CD4-positive, CD25-positive, alpha-beta regulatory T cell (primary cell): ENCODE data around the gene SLC6A7. TPM values are rescaled to one million over a fixed set of nuclear protein-coding genes. Genes with fewer than 3 reads are reported as not detected.

Source experiments
- ATAC-seq, 2 donors: fragments of 150-1000 bp; cut with Tn5 transposase; one replicate each; pipeline ENCODE4 v1.10.0; 2021; ENCODE audit warnings: low read depth in 2 of 2, moderate number of reproducible peaks in 2 of 2, moderate library complexity in 1 of 2
- DNase-seq, 3 donors: peaks; one replicate each; pipeline versions ENCODE4 v3.0.0 to v3.0.0-alpha.2; 2012 to 2022; ENCODE audit warnings: mixed read lengths in 1 of 3
- H3K27ac ChIP-seq: one replicate; pipeline ENCODE4 v1.7.0; 2013; ENCODE audit warnings: mild to moderate bottlenecking, low read length; ENCODE audit not compliant: insufficient read depth, poor library complexity, severe bottlenecking
- H3K27me3 ChIP-seq: one replicate; pipeline ENCODE4 v1.7.0; 2013; ENCODE audit warnings: low read length; ENCODE audit not compliant: control insufficient read depth, insufficient read depth
- H3K36me3 ChIP-seq: one replicate; pipeline ENCODE4 v1.7.0; 2013; ENCODE audit warnings: mild to moderate bottlenecking, low read length, moderate library complexity; ENCODE audit not compliant: control insufficient read depth, insufficient read depth
- H3K4me1 ChIP-seq: 2 replicates; pipeline ENCODE4 v1.7.0; 2013; ENCODE audit warnings: mild to moderate bottlenecking, low read length; ENCODE audit not compliant: insufficient read depth, control insufficient read depth, poor library complexity, severe bottlenecking
- H3K4me3 ChIP-seq: one replicate; pipeline ENCODE4 v1.7.0; 2013; ENCODE audit warnings: low read depth, mild to moderate bottlenecking, low read length, moderate library complexity
- H3K9me3 ChIP-seq, 2 experiments: 1 replicate in 1 of 2; 2 replicates in 1 of 2; pipeline ENCODE4 v1.7.0; 2013; ENCODE audit warnings: low read length in 2 of 2, mild to moderate bottlenecking in 1 of 2, moderate library complexity in 1 of 2; ENCODE audit not compliant: control insufficient read depth in 2 of 2
- H3K27ac Mint-ChIP-seq, 3 donors: one replicate each; pipeline ENCODE4 v1.8.0; 2020 to 2022; ENCODE audit warnings: mild to moderate bottlenecking in 3 of 3, mixed read lengths in 3 of 3, moderate library complexity in 2 of 3
- H3K27me3 Mint-ChIP-seq: one replicate; pipeline ENCODE4 v1.8.0; 2022; ENCODE audit warnings: mild to moderate bottlenecking, mixed read lengths
- H3K36me3 Mint-ChIP-seq: one replicate; pipeline ENCODE4 v1.8.0; 2020; ENCODE audit warnings: mixed read lengths
- H3K4me1 Mint-ChIP-seq, 4 donors: one replicate each; pipeline ENCODE4 v1.8.0; 2020 to 2022; ENCODE audit warnings: mixed read lengths in 4 of 4, mild to moderate bottlenecking in 1 of 4
- H3K4me3 Mint-ChIP-seq, 4 donors: one replicate each; pipeline ENCODE4 v1.8.0; 2020 to 2022; ENCODE audit warnings: mild to moderate bottlenecking in 4 of 4, mixed read lengths in 4 of 4, moderate library complexity in 3 of 4
- H3K9me3 Mint-ChIP-seq, 7 donors: one replicate each; pipeline ENCODE4 v1.8.0; 2020 to 2022; ENCODE audit warnings: mixed read lengths in 7 of 7, mild to moderate bottlenecking in 3 of 7, moderate library complexity in 2 of 7
- polyA plus RNA-seq, 4 donors: library from polyadenylated mRNA; unstranded; fragments of 300-500 nt; fragmentation: Illumina TruSeq; gene quantifications; one replicate each; pipeline ENCODE4 v1.2.3, GENCODE V29; 2021
- total RNA-seq: library from RNA; stranded (reverse); gene quantifications from one replicate; pipeline ENCODE4 v1.2.3, GENCODE V29; 2022

The SLC6A7 gene
- total and polyA plus RNA-seq, 5 donors from 2014 or later: not detected

DNA sequence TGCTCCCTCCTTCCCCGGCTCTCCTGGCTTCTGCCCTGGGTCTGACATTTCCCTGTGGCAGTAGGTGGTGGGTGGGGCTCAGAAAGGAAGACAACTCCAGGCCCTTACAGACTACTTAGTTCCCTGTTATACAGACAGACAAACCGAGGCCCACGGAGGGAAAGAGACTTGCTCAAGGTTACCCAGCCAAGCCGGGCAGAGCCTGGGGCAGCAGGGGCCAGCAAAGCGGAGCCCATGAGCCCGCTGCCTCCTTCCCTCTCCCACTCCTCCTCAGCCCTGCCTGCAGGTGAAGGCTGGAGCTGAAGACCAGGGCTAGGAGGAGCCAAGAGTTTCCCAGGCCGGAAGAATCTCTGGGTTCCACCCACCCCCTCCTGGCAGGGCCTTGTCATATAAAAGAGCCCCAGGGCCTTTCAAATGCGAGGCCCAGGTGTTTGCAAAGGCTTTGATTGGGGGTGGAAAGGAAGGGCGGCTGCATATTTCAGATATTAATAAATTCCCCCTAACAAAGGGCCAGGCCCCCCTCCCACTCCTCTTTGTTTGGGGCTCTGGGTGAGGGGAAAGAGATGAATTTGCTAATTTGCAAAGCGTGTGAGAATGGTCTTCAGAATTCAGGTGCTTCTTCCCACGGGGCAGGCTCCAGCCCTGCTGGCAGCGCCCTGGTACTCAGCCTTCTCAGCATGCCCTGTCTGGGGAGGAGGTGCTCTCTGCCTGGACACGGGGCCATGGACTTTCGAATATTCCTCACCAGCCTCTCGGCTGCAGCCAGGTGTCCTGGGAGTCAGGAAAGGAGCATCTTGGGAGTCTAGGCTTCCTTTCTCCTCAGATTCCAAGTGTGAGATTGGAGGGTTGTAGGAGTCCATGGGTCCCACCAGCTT, 21.5 kb downstream of the SLC6A7 start:
- DNase-seq (no peak), ATAC-seq (no peak)

GRCh38 chr5:150213530-150213929, 23.7 kb downstream of the SLC6A7 start:
- DNase-seq (no peak), ATAC-seq (no peak)
- Histone ChIP-seq H3K9me3 (no peaks in the 10 kb centered on the region), H3K27ac (no peak overlapping the region), H3K4me1 (peaks cover 4% of the 10 kb centered on the region), H3K27me3 (peaks cover under 1% of the 10 kb centered on the region), H3K36me3 (no peaks in the 10 kb centered on the region), H3K4me3 (no peak overlapping the region)
- Mint-ChIP-seq H3K36me3 (no peaks in the 10 kb centered on the region), H3K27ac (no peak overlapping the region), H3K4me1 (peaks cover 0 to 11% (median 2%) of the 10 kb centered on the region in 4 donors), H3K27me3 (peaks cover 5% of the 10 kb centered on the region), H3K4me3 (no peak overlapping the region), H3K9me3 (peaks cover 0 to 3% (median 0%) of the 10 kb centered on the region in 7 donors)

More for the DNA sequence above, 21.5 kb downstream of the SLC6A7 start:
- peaks cover 0 to 15% (median 0%) of the 10 kb centered on the region in 4 donors for H3K4me1 Mint-ChIP-seq
- no peaks in the 10 kb centered on the region for H3K9me3 ChIP-seq
- peaks cover 4% of the 10 kb centered on the region for H3K27me3 ChIP-seq
- H3K27ac Mint-ChIP-seq: no peak overlapping the region
- H3K36me3 ChIP-seq: no peaks in the 10 kb centered on the region
- H3K4me1 ChIP-seq: peaks cover 4% of the 10 kb centered on the region
- H3K27ac ChIP-seq: no peak overlapping the region
- peaks cover 0 to 3% (median 0%) of the 10 kb centered on the region in 7 donors for H3K9me3 Mint-ChIP-seq
- no peak overlapping the region for H3K4me3 Mint-ChIP-seq
- no peaks in the 10 kb centered on the region for H3K36me3 Mint-ChIP-seq
- peaks cover 14% of the 10 kb centered on the region for H3K27me3 Mint-ChIP-seq
- H3K4me3 ChIP-seq: no peak overlapping the region

GRCh38 chr5:150214289-150214688, 24.4 kb downstream of the SLC6A7 start:
- no peak for ATAC-seq
- Mint-ChIP-seq H3K36me3 (no peaks in the 10 kb centered on the region), H3K27me3 (peaks cover 5% of the 10 kb centered on the region), H3K4me3 (no peak overlapping the region), H3K4me1 (peaks cover 0 to 4% (median 2%) of the 10 kb centered on the region in 4 donors), H3K9me3 (peaks cover 0 to 2% (median 0%) of the 10 kb centered on the region in 7 donors), H3K27ac (no peak overlapping the region)
- DNase-seq: no peak
- H3K27me3 ChIP-seq: no peaks in the 10 kb centered on the region
- H3K36me3 ChIP-seq: no peaks in the 10 kb centered on the region
- no peak overlapping the region for H3K4me3 ChIP-seq
- peaks cover under 1% of the 10 kb centered on the region for H3K4me1 ChIP-seq
- no peak overlapping the region for H3K27ac ChIP-seq
- H3K9me3 ChIP-seq: no peaks in the 10 kb centered on the region

DNA sequence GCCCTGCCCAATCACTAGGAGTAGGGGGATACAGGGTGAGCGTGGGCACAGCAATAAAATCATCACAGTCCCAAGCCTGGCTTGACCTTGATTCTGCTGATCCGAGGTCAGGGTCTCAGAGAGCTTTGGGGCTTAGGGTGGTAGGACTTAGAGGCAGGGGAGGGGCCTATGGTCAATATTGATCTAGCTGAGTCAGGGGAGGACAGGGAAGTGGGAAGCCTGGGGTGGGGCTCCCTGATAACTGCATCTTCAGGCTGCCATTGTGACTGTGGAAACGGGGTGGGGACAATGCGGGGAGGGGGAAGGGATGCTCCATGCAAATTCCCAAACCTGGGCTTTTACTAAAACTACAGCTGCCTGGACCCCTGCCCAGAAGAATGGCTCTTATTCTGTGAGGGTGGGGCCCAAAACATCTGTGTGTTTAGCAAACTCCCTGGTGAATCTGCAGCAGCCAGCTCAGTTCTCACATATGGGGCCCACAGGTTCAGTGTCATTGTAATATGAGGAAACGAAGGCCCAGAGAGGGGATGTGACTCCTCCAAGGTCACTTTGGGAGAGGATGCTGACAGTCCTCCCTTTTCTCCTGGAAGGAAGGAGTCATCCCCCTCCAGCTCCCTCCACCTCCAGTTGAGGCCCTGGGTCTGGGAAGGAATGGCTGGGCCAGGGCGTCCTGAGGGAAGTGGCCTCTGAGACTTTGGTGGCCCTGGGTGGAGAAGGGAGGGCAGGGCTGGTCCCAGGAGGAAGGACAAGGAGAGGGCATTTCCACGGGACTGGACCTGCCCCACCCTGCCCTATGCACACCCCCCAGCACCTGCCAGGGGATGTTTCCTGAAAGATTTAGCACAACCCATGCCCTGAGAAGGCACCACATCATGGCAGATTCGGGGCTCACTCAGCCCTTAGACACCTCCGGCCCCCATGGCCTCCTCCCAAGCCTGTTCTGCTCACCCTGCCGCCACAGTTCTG, 26.4 kb downstream of the SLC6A7 start:
- Histone ChIP-seq H3K36me3 (no peaks in the 10 kb centered on the region), H3K4me3 (no peak overlapping the region), H3K4me1 (no peaks in the 10 kb centered on the region), H3K27ac (no peak overlapping the region), H3K9me3 (no peaks in the 10 kb centered on the region), H3K27me3 (no peaks in the 10 kb centered on the region)
- no peak for DNase-seq
- Mint-ChIP-seq H3K9me3 (no peaks in the 10 kb centered on the region), H3K27ac (peak overlapping the region in 1 of 3 donors; percentile 54), H3K27me3 (peaks cover 5% of the 10 kb centered on the region), H3K36me3 (no peaks in the 10 kb centered on the region), H3K4me3 (no peak overlapping the region), H3K4me1 (peaks cover 0 to 3% (median 1%) of the 10 kb centered on the region in 4 donors)
- ATAC-seq: no peak

DNA sequence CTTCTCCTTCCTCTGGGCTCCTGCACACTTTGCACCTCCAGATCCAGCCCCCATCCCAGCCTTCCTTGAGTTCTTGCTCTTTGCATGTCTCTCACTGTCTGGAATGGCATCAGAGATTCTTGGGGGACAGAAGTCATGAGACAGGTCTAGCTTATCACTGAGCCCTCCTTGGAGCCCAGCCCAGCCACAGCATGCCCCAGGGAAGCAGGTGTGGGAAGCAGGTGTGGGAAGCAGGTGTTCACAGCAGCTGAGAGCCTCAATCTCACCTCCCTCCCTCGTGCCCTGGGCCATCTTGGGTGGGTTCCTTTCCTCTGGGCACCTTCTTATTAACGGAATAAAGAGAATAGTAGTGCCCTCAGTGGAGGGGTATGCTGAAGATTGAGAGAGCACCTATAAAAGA, 27.2 kb downstream of the SLC6A7 start:
- Histone ChIP-seq H3K9me3 (no peaks in the 10 kb centered on the region), H3K4me1 (no peaks in the 10 kb centered on the region), H3K36me3 (no peaks in the 10 kb centered on the region), H3K4me3 (no peak overlapping the region), H3K27me3 (no peaks in the 10 kb centered on the region), H3K27ac (no peak overlapping the region)
- Mint-ChIP-seq H3K36me3 (no peaks in the 10 kb centered on the region), H3K9me3 (no peaks in the 10 kb centered on the region), H3K27me3 (peaks cover 5% of the 10 kb centered on the region), H3K27ac (peak overlapping the region in 1 of 3 donors; percentile 54), H3K4me1 (peaks cover 0 to 3% (median 1%) of the 10 kb centered on the region in 4 donors), H3K4me3 (no peak overlapping the region)
- DNase-seq: no peak
- no peak for ATAC-seq

DNA sequence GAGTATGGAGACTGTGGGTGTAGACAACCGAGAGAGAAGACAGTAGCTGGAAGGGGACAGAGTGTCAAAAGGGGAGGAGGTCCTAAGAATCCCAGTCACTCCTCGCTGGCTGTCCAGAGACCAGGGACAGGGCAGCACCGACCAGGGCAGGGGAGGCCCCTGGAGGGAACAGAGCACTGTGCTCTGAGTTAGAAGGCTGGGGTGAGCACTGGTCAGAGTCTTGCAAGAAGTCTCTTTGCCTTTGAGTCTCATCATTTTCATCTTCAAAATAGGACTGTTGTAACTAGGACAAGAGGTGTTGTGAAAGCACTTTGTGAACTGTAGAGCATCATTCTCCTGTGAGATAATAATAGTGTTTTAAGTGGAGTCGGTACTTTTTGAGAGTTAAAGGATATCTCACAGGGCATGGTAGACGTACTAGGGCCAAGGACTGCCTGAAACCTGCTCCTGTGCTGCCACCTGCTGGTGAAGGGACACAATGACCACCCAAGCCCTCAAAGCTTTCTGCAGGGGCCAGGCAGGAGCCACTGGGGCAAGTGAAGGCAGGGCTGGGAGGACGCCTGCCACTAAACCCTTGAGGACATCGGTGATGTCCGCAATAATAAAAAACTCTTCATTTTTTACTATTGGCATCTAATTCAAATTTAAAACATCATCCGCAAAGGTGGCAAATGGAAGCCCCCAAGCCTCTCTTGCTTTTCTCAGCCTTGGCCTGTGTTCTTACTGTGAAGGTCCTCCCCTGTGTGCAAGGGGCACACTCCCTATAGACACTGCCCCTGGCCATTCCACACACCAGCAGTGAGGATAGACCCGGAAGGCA, 28.2 kb downstream of the SLC6A7 start:
- Histone ChIP-seq H3K4me3 (no peak overlapping the region), H3K9me3 (no peaks in the 10 kb centered on the region), H3K27ac (no peak overlapping the region), H3K4me1 (no peaks in the 10 kb centered on the region), H3K36me3 (no peaks in the 10 kb centered on the region), H3K27me3 (no peaks in the 10 kb centered on the region)
- no peaks in the 10 kb centered on the region for H3K36me3 Mint-ChIP-seq
- H3K27ac Mint-ChIP-seq: no peak overlapping the region
- H3K27me3 Mint-ChIP-seq: peaks cover 5% of the 10 kb centered on the region
- peaks cover 0 to 3% (median 1%) of the 10 kb centered on the region in 4 donors for H3K4me1 Mint-ChIP-seq
- ATAC-seq (peak; percentile 66 to 75), DNase-seq (peak; percentile 56 to 78 (median 74))
- no peaks in the 10 kb centered on the region for H3K9me3 Mint-ChIP-seq
- H3K4me3 Mint-ChIP-seq: no peak overlapping the region

DNA sequence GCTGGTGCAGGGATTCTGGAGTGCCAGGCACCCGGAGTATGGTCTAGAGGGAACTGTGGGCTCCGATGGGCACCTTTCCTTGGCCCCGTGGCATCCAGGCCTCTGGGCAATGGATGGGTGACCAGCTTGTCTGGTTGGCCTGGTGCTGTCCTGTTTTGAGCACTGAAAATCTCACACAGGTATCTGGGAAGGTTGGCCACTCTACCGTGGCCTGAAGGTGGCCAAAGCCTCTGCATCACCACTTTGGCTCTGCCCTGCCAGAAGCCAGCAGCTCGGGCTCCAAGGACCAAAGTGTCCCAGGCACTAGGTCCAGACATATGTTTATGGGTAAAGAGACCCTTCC, 28.8 kb downstream of the SLC6A7 start:
- ATAC-seq (no peak), DNase-seq (no peak)
- Histone ChIP-seq H3K36me3 (no peaks in the 10 kb centered on the region), H3K4me3 (no peak overlapping the region), H3K4me1 (no peaks in the 10 kb centered on the region), H3K27ac (no peak overlapping the region), H3K27me3 (no peaks in the 10 kb centered on the region), H3K9me3 (no peaks in the 10 kb centered on the region)
- Mint-ChIP-seq H3K36me3 (no peaks in the 10 kb centered on the region), H3K9me3 (no peaks in the 10 kb centered on the region), H3K4me1 (peaks cover 0 to 3% (median 1%) of the 10 kb centered on the region in 4 donors), H3K4me3 (no peak overlapping the region), H3K27ac (no peak overlapping the region), H3K27me3 (peaks cover 5% of the 10 kb centered on the region)
